NCI-H2081 treated with DMSO at 0.1 percent for 48 hours (cell line): ENCODE measurements around the gene ABCC3.

Experiments
- DNase-seq: peaks from one replicate; lab custom pipeline; 2025; lab: John Stamatoyannopoulos, UW

The ABCC3 gene

GRCh38 chr17:50642722-50643656 lies 8.3 kb downstream of the ABCC3 start:
- no peak for DNase-seq

GRCh38 chr17:50645748-50646682 lies 11.3 kb downstream of the ABCC3 start:
- DNase-seq: no peak

DNA sequence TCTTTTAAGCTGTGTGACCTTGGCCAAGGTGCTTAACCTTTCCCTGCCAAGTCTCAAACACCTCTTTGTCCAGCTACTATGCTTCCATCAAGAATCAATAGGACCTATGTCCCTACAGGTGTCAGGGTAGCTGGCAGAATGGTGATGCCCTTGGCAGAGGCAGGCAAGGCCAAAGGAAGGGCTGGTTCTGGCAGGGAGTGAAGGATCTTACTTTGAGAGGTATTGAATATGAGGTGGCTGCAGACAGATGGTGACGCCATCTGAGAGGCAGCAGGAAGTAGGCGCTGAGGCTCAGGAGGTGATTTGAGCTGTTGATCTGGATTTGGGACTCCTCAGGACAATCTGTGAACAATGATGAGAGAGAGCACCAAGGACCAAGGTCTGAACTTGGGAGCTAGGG lies 12.5 kb downstream of the ABCC3 start:
- DNase-seq: no peak

GRCh38 chr17:50649042-50649908 lies 14.6 kb downstream of the ABCC3 start:
- no peak for DNase-seq

DNA sequence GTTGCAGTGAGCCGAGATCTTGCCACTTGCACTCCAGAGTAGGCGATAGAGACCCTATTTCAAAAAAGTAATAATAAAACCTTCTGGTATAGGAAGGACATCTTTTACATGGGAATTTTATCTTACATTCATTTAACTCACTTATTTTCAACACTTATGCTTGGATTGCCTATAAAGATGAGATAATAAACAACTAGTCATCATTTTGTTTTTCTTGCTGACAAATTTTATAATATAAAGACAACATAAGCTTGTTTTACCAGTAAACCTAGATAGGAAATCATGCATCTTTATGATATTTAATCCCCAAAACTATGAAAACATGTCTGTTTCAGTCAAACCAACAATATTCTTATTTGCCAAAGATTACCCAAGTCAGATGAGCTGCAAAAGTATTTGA lies 17.0 kb downstream of the ABCC3 start:
- DNase-seq: no peak

GRCh38 chr17:50653738-50654137 lies 19.1 kb downstream of the ABCC3 start:
- DNase-seq: no peak

DNA sequence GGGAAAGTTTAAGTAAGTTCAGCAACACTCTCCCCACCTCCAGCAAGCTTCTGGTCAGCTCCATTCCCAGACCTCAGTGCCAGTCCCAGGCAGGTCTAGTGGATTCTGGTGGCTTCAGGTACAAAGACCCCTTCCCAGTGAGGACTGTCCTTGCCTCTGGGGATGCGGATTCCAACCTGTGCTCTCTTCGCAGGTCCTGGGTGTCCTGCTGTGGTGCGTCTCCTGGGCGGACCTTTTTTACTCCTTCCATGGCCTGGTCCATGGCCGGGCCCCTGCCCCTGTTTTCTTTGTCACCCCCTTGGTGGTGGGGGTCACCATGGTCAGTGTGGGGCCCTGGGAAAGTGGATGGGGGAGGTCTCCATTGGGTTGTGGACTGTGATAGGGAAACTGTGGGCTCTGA lies 21.8 kb downstream of the ABCC3 start:
- no peak for DNase-seq

DNA sequence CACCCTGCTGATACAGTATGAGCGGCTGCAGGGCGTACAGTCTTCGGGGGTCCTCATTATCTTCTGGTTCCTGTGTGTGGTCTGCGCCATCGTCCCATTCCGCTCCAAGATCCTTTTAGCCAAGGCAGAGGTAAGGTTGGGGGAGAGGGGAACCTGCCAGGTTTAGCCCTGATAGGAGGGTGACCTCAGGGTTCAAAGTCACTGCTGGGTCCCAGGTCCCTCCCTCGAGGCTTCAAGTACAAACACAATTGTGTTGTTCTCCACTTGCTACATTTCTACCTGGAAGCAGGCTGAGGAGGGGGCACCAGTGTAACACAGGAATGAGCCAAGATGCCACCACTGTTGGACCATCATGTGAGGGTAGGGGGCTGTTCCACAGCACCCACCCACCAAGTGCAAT lies 22.4 kb downstream of the ABCC3 start:
- no peak for DNase-seq

- no peak for DNase-seq
Observed at GRCh38 chr17:50657627-50658026, 22.9 kb downstream of the ABCC3 start.

GRCh38 chr17:50658616-50659015 lies 23.9 kb downstream of the ABCC3 start:
- no peak for DNase-seq

DNA sequence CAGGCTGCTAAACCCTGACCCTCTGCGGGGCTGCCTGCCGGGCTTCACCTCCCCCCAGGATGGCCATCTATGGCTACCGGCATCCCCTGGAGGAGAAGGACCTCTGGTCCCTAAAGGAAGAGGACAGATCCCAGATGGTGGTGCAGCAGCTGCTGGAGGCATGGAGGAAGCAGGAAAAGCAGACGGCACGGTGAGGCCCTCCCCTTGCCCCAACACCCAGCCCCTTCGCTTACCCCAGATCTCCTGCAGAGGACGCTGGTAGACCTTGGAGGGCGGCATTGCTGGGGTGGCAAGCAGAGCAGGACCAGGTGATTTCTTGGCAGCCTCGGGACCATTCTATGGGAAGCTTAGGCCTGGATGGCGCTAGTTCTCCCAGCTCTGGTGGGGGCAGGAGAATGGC lies 24.5 kb downstream of the ABCC3 start:
- no peak for DNase-seq

- no peak for DNase-seq
Observed at GRCh38 chr17:50660042-50660886, 25.6 kb downstream of the ABCC3 start.

GRCh38 chr17:50660887-50661345 lies 26.2 kb downstream of the ABCC3 start:
- no peak for DNase-seq

GRCh38 chr17:50661348-50661747 lies 26.7 kb downstream of the ABCC3 start:
- no peak for DNase-seq

- DNase-seq: no peak
Observed at GRCh38 chr17:50661795-50662391, 27.2 kb downstream of the ABCC3 start.

GRCh38 chr17:50662632-50663225 lies 28.0 kb downstream of the ABCC3 start:
- no peak for DNase-seq

DNA sequence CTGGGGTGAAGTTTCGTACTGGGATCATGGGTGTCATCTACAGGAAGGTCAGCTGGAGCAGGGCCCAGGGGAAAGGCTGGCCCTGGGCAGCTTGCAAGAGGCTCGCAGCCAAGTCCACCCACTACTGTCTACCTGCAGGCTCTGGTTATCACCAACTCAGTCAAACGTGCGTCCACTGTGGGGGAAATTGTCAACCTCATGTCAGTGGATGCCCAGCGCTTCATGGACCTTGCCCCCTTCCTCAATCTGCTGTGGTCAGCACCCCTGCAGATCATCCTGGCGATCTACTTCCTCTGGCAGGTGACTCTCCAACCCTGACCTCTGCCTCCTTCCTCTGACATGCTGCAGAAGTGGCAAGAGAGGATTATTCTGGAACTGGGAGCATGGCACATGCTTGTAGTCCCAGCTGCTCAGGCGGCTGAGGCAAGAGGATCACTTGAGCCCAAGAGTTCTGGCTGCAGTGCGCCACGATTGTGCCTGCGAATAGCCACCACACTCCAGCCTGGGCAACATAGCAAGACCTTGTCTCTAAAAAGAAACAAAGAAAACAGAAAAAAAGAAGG lies 29.2 kb downstream of the ABCC3 start:
- no peak for DNase-seq

DNA sequence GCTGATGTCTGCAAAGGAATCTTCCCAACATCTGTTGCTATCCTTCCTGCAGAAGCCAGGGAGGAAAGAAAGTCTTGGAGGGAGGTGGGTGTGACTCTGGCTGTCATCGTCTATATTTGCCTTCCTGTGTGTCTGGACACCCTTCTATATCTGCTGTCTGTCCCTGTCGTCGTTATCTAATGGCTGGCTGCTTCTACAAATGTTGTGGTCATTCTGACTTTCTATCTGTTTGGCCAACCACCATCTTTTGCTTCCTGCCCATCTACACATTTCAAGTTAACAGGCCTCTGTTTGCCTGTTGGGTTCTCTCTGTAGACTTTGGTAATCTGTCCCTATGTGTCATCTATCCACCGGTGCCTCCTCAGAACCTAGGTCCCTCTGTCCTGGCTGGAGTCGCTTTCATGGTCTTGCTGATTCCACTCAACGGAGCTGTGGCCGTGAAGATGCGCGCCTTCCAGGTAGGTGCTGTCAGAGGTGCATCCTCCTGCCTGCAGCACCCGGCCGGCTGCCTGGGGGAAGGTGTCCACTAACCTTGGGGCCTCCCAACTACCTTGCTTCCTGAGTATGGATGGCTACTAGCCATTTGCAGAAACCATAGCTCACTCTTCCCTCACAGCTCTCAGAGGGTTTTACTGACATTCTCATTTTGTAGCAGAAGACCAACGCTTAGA lies 30.2 kb downstream of the ABCC3 start:
- no peak for DNase-seq

DNA sequence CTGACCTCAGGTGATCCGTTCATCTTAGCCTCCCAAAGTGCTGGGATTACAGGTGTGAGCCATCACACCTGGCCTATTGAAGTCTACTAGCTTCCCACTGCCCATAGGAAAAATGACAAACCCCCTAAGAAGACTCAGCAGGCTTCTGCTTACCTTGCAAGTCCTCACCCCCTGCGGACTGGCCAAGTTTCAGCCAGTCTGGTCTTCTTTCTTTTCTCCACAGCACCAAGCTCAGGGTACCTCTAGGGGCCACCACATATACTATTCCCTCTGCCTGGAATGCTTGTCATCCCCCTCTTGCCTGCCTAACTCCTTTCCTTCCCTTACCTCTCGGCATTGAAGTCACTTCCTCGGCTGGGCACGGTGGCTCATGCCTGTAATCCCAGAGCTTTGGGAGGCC lies 31.2 kb downstream of the ABCC3 start:
- DNase-seq: no peak
